ENCODE results near the gene SNURF. TPM values are rescaled to one million over a fixed set of nuclear protein-coding genes. Genes with fewer than 3 reads are reported as not detected.
"Not testable (repeated sequence)": the region's sequence is repeated elsewhere in the genome, so short reads cannot be mapped to it uniquely, and the experiment has no call there.

The SNURF gene
- total RNA-seq, 1 donor from 2014 or later = 94.6 TPM

DNA sequence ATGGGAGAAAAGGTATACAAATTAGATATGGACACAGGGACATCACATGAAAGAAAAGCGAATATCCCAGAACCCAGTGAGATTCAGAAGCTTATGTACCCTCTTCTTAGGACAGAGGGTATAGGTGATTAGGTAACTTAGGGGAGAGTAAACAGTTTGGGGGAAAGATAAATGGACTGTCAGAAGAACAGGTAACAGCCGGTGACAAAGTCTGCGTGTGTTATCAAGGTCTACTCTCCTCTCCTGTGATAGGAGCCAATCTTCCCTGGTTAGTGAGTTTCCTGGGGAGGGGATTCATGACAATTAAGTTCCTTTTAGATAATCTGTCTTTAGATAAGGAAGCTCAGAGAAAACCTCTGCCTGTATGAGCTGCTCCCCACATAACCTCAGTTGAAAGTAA is 30.6 kb upstream of the SNURF start:
- no peaks in the 10 kb centered on the region for H3K9me3 ChIP-seq (replicated peaks)
- no peak for DNase-seq
- no peaks in the 10 kb centered on the region for H3K36me3 ChIP-seq
- TF ChIP-seq, protein P1, sequence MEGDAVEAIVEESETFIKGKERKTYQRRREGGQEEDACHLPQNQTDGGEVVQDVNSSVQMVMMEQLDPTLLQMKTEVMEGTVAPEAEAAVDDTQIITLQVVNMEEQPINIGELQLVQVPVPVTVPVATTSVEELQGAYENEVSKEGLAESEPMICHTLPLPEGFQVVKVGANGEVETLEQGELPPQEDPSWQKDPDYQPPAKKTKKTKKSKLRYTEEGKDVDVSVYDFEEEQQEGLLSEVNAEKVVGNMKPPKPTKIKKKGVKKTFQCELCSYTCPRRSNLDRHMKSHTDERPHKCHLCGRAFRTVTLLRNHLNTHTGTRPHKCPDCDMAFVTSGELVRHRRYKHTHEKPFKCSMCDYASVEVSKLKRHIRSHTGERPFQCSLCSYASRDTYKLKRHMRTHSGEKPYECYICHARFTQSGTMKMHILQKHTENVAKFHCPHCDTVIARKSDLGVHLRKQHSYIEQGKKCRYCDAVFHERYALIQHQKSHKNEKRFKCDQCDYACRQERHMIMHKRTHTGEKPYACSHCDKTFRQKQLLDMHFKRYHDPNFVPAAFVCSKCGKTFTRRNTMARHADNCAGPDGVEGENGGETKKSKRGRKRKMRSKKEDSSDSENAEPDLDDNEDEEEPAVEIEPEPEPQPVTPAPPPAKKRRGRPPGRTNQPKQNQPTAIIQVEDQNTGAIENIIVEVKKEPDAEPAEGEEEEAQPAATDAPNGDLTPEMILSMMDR (IDR thresholded peaks at IDR 0.05; ENCODE audit: borderline replicate concordance) = no peak
- no peaks in the 10 kb centered on the region for H3K4me1 ChIP-seq
- no peaks in the 10 kb centered on the region for H3K27me3 ChIP-seq (ENCODE audit: low read depth)
- peak overlapping the region; percentile 9 for H3K27ac ChIP-seq (replicated peaks)
- no peak overlapping the region for H3K4me3 ChIP-seq
- intact Hi-C loops (cut with micrococcal nuclease) = no loop called here

DNA sequence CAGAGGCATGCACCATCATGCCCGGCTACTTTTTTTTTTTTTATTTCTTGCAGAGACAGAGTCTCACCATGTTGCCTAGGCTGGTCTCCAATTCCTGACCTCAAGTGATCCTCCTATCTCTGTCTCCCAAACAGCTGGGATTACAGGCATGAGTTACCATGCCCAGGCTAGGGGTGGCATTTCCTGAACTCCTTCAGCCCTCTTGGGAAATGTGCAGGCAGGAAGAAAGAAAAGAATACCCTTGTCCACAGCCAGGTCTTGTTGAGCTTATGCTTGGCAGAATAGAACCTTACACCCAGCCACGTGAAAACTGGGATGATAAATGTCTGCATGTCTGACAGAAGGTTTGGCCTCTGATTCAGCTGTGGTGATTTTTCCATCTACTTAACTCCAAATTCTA is 30.2 kb upstream of the SNURF start:
- DNase-seq = no peak
- H3K27me3 ChIP-seq (ENCODE audit: low read depth) = no peaks in the 10 kb centered on the region
- H3K4me3 ChIP-seq = no peak overlapping the region
- TF ChIP-seq, protein P1 (IDR thresholded peaks at IDR 0.05; ENCODE audit: borderline replicate concordance) = no peak
- H3K27ac ChIP-seq (replicated peaks) = peak overlapping the region; percentile 9
- no peaks in the 10 kb centered on the region for H3K4me1 ChIP-seq
- intact Hi-C loops (cut with micrococcal nuclease) = no loop called here
- H3K9me3 ChIP-seq (replicated peaks) = no peaks in the 10 kb centered on the region
- H3K36me3 ChIP-seq = no peaks in the 10 kb centered on the region

DNA sequence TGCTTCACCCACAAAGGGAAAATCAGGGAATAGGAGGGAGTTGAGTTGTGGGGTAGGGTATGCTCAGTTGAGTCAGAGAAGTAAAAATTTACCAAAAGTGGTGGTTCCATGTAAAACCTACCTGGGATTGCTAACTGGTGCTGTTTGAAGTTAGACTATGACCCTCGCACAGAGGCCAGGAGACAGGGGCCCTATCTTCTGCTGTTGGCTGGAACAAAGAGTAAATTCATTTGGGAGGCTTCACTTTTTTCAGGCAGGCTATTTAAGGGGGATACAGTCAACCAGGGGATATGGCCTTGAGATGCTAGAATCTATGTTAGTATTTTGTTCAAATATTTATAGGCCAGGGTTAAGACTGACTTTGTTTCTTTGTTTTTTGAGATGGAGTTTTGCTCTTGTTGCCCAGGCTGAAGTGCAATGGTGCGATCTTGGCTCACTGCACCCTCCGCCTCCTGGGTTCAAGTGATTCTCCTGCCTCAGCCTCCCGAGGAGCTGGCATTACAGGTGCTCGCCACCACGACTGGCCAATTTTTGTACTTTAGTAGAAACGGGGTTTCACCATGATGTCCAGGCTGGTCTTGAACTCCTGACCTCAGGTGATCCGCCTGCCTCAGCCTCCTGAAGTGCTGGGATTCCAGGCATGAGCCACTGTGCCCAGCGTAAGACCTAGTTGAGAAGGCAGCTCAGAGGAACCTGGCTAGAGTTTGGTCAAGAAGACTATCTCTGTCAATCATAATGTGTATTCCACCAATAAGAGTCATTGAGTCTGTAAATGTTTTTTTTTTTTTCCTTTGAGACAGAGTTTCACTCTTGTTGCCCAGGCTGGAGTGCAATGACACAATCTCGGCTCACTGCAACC is 22.7 kb upstream of the SNURF start:
- H3K36me3 ChIP-seq; H3K27ac ChIP-seq (replicated peaks); intact Hi-C loops (cut with micrococcal nuclease): not testable (repeated sequence)

DNA sequence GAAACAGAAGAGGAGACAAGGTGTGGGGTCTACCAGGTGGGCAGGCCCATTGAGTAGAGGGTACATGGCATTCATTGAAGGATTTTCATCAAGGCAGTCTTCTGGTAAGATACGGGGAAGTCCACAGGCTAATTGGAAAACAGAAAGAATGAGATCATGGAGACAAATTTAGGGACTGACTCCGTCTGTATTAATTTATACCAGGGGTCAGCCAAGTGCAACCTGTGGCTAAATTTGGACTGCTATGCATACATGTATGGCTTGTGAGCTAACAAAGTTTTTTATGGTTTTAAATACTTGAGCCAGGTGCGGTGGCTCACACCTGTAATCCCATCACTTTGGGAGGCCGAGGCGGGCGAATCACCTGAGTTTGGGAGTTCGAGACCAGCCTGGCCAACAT is 21.1 kb upstream of the SNURF start:
- Histone ChIP-seq H3K36me3 (no peaks in the 10 kb centered on the region), H3K4me1 (no peaks in the 10 kb centered on the region), H3K4me3 (no peak overlapping the region), H3K27ac (replicated peaks) (peak overlapping the region; percentile 73), H3K27me3 (ENCODE audit: low read depth) (no peaks in the 10 kb centered on the region), H3K9me3 (replicated peaks) (no peaks in the 10 kb centered on the region)
- TF ChIP-seq, protein P1 (IDR thresholded peaks at IDR 0.05; ENCODE audit: borderline replicate concordance) = no peak
- no peak for DNase-seq
- intact Hi-C loops (cut with micrococcal nuclease) = no loop called here

More for the DNA sequence above, 22.7 kb upstream of the SNURF start:
- H3K4me1 ChIP-seq; DNase-seq; H3K27me3 ChIP-seq (ENCODE audit: low read depth); H3K9me3 ChIP-seq (replicated peaks); H3K4me3 ChIP-seq: not testable (repeated sequence)

DNA sequence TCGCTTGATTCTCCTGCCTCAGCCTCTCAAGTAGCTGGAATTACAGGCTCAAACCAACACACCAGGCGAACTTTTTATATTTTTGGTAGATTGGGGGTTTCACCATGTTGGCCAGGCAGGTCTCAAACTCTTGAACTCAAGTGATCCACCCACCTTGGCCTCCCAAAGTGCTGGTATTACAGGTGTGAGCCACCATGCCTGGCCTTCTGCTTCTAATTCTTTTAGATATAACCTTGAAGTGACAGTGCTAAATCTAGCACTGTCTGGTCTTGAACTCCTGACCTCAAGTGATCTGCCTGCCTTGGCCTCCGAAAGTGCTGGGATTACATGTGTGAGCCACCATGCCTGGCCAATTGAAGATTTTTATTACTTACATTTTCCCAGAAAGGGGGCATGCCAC is 16.6 kb upstream of the SNURF start:
- H3K9me3 ChIP-seq (replicated peaks); H3K4me3 ChIP-seq; H3K4me1 ChIP-seq; intact Hi-C loops (cut with micrococcal nuclease); H3K36me3 ChIP-seq; H3K27ac ChIP-seq (replicated peaks); H3K27me3 ChIP-seq (ENCODE audit: low read depth); DNase-seq: not testable (repeated sequence)

DNA sequence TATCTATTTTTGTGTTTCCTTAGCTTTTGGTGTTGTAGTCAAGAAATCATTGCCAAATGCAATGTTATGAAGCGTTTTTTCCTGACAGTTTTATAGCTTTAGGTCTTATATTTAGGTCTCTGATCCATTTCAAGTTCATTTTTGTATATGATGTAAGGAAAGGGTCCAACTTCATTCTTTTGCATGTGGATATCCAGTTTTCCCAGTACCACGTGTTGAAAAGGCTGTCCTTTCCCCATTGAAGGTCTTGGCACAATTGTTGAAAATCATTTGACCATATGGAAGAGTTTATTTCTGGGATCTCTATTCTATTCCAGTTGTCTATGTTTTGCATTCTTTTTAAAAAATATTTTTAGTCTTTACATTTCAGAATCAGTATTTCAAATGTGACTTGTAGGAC is 14.6 kb upstream of the SNURF start:
- Histone ChIP-seq H3K27ac (replicated peaks) (no peak overlapping the region), H3K4me1 (no peaks in the 10 kb centered on the region), H3K9me3 (replicated peaks) (no peaks in the 10 kb centered on the region), H3K4me3 (no peak overlapping the region), H3K36me3 (no peaks in the 10 kb centered on the region), H3K27me3 (ENCODE audit: low read depth) (no peaks in the 10 kb centered on the region)
- TF ChIP-seq, protein P1 (IDR thresholded peaks at IDR 0.05; ENCODE audit: borderline replicate concordance) = no peak
- no peak for DNase-seq
- intact Hi-C loops (cut with micrococcal nuclease) = no loop called here
